ENCODE measurements around the gene LY6G5B. TPM values are rescaled to one million over a fixed set of nuclear protein-coding genes. Genes with fewer than 3 reads are reported as not detected.

Gene LY6G5B
- total and polyA plus RNA-seq, 2 donors (not counting 1 experiment from before 2014, with no cell fraction given): 28.4 to 44.2 TPM

DNA sequence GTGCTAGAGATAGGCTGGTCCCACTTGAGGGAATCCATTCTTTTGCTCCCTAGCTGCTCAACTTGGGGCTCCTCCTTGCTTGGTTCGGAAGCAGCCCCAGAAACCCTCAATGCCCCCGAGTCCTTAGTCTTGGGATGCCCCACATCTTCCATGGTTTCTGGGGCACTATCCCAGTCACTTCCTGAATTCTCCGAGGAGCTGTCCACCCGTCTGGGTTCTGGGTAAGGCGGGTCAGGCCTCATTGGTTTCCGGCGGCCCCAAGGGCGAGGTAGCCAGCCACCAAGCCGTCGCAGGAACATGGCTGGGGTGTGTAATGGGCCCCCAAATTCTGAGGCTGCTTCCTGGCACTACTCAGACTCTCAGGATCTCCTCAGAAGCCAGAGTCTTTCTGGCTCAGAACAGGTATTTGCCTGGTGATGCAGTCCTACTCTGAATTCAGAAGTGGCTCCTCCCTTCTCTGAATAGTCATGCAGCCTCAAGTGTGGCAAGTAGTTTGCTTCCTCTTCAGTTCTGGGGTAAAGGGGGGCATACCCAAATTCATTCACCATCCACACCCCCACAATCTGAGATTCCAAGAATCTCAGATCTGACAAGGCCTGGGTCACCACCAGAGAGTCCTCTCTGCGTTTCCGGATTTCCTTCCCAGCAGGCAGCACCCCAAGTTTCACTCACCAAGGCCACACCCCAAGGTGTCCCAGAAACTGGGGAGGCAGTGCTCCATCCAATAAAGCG, 10.0 kb upstream of the LY6G5B start:
- Histone ChIP-seq H2AFZ (ENCODE audit: insufficient read depth, low read depth, low read length, poor library complexity, severe bottlenecking) (peak overlapping the region; percentile 69), H3K27me3 (replicated peaks in 1 of 4; ENCODE audit: control extremely low read depth in 1 of 4, control insufficient read depth in 3 of 4, insufficient read depth in 4 of 4, low read length in 3 of 4) (no peaks in the 10 kb centered on the region), H3K79me2 (ENCODE audit: control insufficient read depth, insufficient read depth, low read length) (peaks cover 96% of the 10 kb centered on the region), H3K4me1 (ENCODE audit: control insufficient read depth in 2 of 2, insufficient read depth in 2 of 2, low read length in 2 of 2) (peaks cover 43 to 62% of the 10 kb centered on the region in 2 donors), H3K27ac (ENCODE audit: low read length in 2 of 2) (peak overlapping the region; percentile 50 to 77), H3K9ac (ENCODE audit: low read length) (peak overlapping the region; percentile 87), H3K9me3 (ENCODE audit: control extremely low read depth in 1 of 3, control insufficient read depth in 2 of 3, insufficient read depth in 1 of 3, low read length in 2 of 3) (no peaks in the 10 kb centered on the region), H3K4me3 (ENCODE audit: control extremely low read depth in 1 of 5, extremely low read depth in 1 of 5, insufficient read depth in 1 of 5, low read depth in 2 of 5, low read length in 4 of 5) (peak overlapping the region; percentile 63 to 98 (median 86)), H3K36me3 (replicated peaks in 1 of 2; ENCODE audit: control extremely low read depth in 1 of 2, control insufficient read depth in 1 of 2, extremely low read depth in 1 of 2, insufficient read depth in 2 of 2, low read length in 1 of 2) (peaks cover 0 to 45% of the 10 kb centered on the region in 2 experiments), H3K4me2 (replicated peaks; ENCODE audit: low read depth, low read length, poor library complexity, severe bottlenecking) (peak overlapping the region; percentile 88), H4K20me1 (ENCODE audit: control insufficient read depth, insufficient read depth, low read length, poor library complexity, severe bottlenecking) (peaks cover 24% of the 10 kb centered on the region)
- POLR2A ChIA-PET: interaction anchor here (0.6 to 5.9 kb wide), 6 partner anchors 7 to 1045 kb away, joined by 3 to 57 read pairs (median 4); partner anchors contain the start of genes BAG6, EHMT2 and PRRC2A
- WGBS (ENCODE audit: insufficient coverage): 41% methylated on average over 12 of the region's 13 CpGs
- intact Hi-C loops (cut with micrococcal nuclease): loop anchor here (1.0 to 10.0 kb wide), 3 partner anchors 8 to 1445 kb away; partner anchors contain the start of genes BAG6 and TRIM26
- ATAC-seq (ENCODE audit: low read depth) (peak; percentile 37), DNase-seq (peak; percentile 69)
- CTCF ChIA-PET: interaction anchor here (1.0 to 2.4 kb wide), 4 partner anchors 8 to 113 kb away, joined by 3 to 10 read pairs (median 6); partner anchors contain the start of gene NFKBIL1
- Mint-ChIP-seq H3K27ac (peak overlapping the region; percentile 89), H3K27me3 (no peaks in the 10 kb centered on the region), H3K9me3 (ENCODE audit: insufficient read depth) (no peaks in the 10 kb centered on the region), H3K4me1 (peaks cover 69% of the 10 kb centered on the region), H3K4me3 (peak overlapping the region; percentile 94)
- TF ChIP-seq EZH2 (IDR thresholded peaks at IDR 0.05; ENCODE audit: borderline replicate concordance, insufficient read depth, low read depth, low read length, poor library complexity, severe bottlenecking): no peak
- TF ChIP-seq, protein P1, sequence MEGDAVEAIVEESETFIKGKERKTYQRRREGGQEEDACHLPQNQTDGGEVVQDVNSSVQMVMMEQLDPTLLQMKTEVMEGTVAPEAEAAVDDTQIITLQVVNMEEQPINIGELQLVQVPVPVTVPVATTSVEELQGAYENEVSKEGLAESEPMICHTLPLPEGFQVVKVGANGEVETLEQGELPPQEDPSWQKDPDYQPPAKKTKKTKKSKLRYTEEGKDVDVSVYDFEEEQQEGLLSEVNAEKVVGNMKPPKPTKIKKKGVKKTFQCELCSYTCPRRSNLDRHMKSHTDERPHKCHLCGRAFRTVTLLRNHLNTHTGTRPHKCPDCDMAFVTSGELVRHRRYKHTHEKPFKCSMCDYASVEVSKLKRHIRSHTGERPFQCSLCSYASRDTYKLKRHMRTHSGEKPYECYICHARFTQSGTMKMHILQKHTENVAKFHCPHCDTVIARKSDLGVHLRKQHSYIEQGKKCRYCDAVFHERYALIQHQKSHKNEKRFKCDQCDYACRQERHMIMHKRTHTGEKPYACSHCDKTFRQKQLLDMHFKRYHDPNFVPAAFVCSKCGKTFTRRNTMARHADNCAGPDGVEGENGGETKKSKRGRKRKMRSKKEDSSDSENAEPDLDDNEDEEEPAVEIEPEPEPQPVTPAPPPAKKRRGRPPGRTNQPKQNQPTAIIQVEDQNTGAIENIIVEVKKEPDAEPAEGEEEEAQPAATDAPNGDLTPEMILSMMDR (IDR thresholded peaks at IDR 0.05): no peak
